Stomach (tissue), 9 donors: ENCODE measurements around the gene PLCH1. TPM values are rescaled to one million over a fixed set of nuclear protein-coding genes. Genes with fewer than 3 reads are reported as not detected.

Source experiments
- DNase-seq, 2 donors: peaks; one replicate each; pipeline versions ENCODE4 v3.0.0 to v3.0.0-alpha.2; 2013 to 2019
- H3K27ac ChIP-seq, 5 donors: fragments of 200-600 bp in 4 of 5; sonication (generic) in 4 of 5; one replicate each; pipeline ENCODE4 v1.5.1; 2013 to 2019; ENCODE audit warnings: mild to moderate bottlenecking in 1 of 5, moderate library complexity in 1 of 5
- H3K27me3 ChIP-seq, 3 donors: fragments of 200-600 bp; sonication (generic); one replicate each; pipeline ENCODE4 v1.5.1; 2017 to 2019; ENCODE audit warnings: mixed run types in 1 of 3
- H3K36me3 ChIP-seq, 4 donors: fragments of 200-600 bp; sonication (generic); 1 replicate in 3 of 4; 2 replicates in 1 of 4; pipeline ENCODE4 v1.5.1; 2016 to 2019
- H3K4me1 ChIP-seq, 4 donors: fragments of 200-600 bp; sonication (generic); one replicate each; pipeline ENCODE4 v1.5.1; 2016 to 2019
- H3K4me3 ChIP-seq, 4 donors: fragments of 200-600 bp; sonication (generic) in 3 of 4; one replicate each; pipeline ENCODE4 v1.5.1; 2016 to 2019; ENCODE audit warnings: mild to moderate bottlenecking in 1 of 4
- H3K9me3 ChIP-seq, 4 donors: fragments of 200-600 bp; sonication (generic); one replicate each; pipeline ENCODE4 v1.5.1; 2016 to 2019
- EP300 ChIP-seq: sonication (generic); formaldehyde crosslinking; IDR thresholded peaks from one replicate; pipeline ENCODE4 v1.6.1; 2017; ENCODE audit warnings: antibody characterized with exemption
- POLR2A ChIP-seq, 4 donors: fragments of 450-650 bp; IDR thresholded peaks; one replicate each; pipeline ENCODE4 v1.6.1; 2016; ENCODE audit warnings: antibody characterized with exemption in 4 of 4, control low read depth in 2 of 4, mild to moderate bottlenecking in 1 of 4, moderate library complexity in 1 of 4
- POLR2AphosphoS5 ChIP-seq, 3 donors: sonication (generic); formaldehyde crosslinking; IDR thresholded peaks; one replicate each; pipeline ENCODE4 v1.6.1; 2016; ENCODE audit warnings: antibody characterized with exemption in 3 of 3
- WGBS, 5 donors: extraction: QIAGEN DNeasy Blood & Tissue Kit in 3 of 5; methylation state at CpG; one replicate each; pipeline versions ENCODE4 v1.1.5 to v1.1.7; 2013 to 2018; 5-methylcytosine and 5-hydroxymethylcytosine counted together
- intact Hi-C: fragments of 100-400 bp; cut with DNase I; formaldehyde crosslinking; loops from one replicate; pipeline ENCODE4 v1.15.1; 2023; ENCODE audit warnings: low total_unique reads
- polyA plus RNA-seq, 3 donors: library from polyadenylated mRNA; stranded (reverse); fragments of 200-250 nt; gene quantifications; one replicate each; pipeline ENCODE4 v1.2.3, GENCODE V29; 2013
- total RNA-seq, 5 donors: library from RNA; depleted of rRNA; stranded (reverse); fragments of >200 nt; gene quantifications; one replicate each; pipeline versions ENCODE4 v1.1.0 to v1.2.3, GENCODE V29; 2014 to 2016
- TF ChIP-seq, protein P1 (sequence below), 7 experiments: fragments of 450-650 bp in 4 of 7; fragments of 200-600 bp in 3 of 7; sonication (generic) in 3 of 7; IDR thresholded peaks; one replicate each; pipeline ENCODE4 v1.5.1; 2016 to 2019; ENCODE audit warnings: antibody characterized with exemption in 7 of 7, control low read depth in 2 of 7, mild to moderate bottlenecking in 1 of 7
- donor health status: healthy with polysubstance abuse.
- donor health status: Bipolar disorder and iron deficiency.
- donor health status: healthy.

The PLCH1 gene
- total and polyA plus RNA-seq, 8 donors = 0.75 to 18.8 (median 3.3) TPM

DNA sequence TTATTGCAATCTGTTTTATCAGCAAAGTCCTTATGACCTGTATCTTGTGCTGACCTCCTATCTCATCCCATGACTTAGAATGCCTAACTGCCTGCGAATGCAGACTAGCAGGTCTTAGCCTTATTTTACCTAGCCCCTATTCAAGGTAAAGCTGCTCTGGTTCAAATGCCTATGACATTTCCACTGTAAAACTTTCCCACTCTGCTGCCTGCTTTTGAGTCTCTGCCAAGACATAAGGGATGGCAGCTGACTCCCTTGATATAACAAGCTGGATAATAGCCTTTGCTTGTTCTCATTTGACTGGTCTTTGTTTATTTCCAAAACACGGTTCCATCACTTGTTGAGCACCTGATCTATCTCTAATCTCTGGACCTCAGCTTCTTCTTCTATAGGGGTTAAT lies 319.5 kb downstream of the PLCH1 start:
- Histone ChIP-seq H3K4me1 (no peaks in the 10 kb centered on the region), H3K9me3 (peaks cover 0 to 41% (median 28%) of the 10 kb centered on the region in 4 donors), H3K36me3 (no peaks in the 10 kb centered on the region), H3K27ac (no peak overlapping the region), H3K27me3 (no peaks in the 10 kb centered on the region), H3K4me3 (no peak overlapping the region)
- TF ChIP-seq, protein P1, sequence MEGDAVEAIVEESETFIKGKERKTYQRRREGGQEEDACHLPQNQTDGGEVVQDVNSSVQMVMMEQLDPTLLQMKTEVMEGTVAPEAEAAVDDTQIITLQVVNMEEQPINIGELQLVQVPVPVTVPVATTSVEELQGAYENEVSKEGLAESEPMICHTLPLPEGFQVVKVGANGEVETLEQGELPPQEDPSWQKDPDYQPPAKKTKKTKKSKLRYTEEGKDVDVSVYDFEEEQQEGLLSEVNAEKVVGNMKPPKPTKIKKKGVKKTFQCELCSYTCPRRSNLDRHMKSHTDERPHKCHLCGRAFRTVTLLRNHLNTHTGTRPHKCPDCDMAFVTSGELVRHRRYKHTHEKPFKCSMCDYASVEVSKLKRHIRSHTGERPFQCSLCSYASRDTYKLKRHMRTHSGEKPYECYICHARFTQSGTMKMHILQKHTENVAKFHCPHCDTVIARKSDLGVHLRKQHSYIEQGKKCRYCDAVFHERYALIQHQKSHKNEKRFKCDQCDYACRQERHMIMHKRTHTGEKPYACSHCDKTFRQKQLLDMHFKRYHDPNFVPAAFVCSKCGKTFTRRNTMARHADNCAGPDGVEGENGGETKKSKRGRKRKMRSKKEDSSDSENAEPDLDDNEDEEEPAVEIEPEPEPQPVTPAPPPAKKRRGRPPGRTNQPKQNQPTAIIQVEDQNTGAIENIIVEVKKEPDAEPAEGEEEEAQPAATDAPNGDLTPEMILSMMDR (IDR thresholded peaks at IDR 0.05) = no peak
- no peak for TF ChIP-seq POLR2AphosphoS5 (IDR thresholded peaks at IDR 0.05)
- TF ChIP-seq POLR2A (IDR thresholded peaks at IDR 0.05) = no peak
- no peak for TF ChIP-seq EP300
- intact Hi-C loops = no loop called here
- 76 to 85% (median 83%) methylated on average over 2 of the region's 2 CpGs for WGBS, 5 donors
- DNase-seq = no peak

DNA sequence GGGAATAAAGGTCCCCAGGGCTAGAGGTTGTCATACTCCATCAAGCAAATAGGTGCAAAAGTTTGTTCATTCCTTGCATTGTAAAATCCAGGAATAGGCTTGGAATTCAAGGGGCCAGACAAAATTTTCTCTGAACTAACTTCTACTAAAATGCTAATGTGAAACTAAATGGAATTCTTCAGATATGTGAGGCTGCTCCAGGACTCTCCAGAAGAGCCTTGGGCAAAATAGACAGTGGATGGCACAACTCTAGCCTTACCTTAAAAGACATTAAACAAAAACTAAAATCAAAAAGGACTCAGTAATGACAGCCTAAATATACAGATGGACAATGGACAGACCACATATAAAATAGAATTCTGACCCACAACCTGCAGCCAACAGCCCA lies 320.6 kb downstream of the PLCH1 start:
- Histone ChIP-seq H3K27me3 (no peaks in the 10 kb centered on the region), H3K4me1 (no peaks in the 10 kb centered on the region), H3K4me3 (no peak overlapping the region), H3K9me3 (peaks cover 0 to 30% (median 24%) of the 10 kb centered on the region in 4 donors), H3K27ac (no peak overlapping the region), H3K36me3 (no peaks in the 10 kb centered on the region)
- no peak for DNase-seq
- intact Hi-C loops = no loop called here
- TF ChIP-seq EP300 = no peak
- TF ChIP-seq, protein P1 (IDR thresholded peaks at IDR 0.05) = no peak
- TF ChIP-seq POLR2AphosphoS5 (IDR thresholded peaks at IDR 0.05) = no peak
- TF ChIP-seq POLR2A (IDR thresholded peaks at IDR 0.05) = no peak

DNA sequence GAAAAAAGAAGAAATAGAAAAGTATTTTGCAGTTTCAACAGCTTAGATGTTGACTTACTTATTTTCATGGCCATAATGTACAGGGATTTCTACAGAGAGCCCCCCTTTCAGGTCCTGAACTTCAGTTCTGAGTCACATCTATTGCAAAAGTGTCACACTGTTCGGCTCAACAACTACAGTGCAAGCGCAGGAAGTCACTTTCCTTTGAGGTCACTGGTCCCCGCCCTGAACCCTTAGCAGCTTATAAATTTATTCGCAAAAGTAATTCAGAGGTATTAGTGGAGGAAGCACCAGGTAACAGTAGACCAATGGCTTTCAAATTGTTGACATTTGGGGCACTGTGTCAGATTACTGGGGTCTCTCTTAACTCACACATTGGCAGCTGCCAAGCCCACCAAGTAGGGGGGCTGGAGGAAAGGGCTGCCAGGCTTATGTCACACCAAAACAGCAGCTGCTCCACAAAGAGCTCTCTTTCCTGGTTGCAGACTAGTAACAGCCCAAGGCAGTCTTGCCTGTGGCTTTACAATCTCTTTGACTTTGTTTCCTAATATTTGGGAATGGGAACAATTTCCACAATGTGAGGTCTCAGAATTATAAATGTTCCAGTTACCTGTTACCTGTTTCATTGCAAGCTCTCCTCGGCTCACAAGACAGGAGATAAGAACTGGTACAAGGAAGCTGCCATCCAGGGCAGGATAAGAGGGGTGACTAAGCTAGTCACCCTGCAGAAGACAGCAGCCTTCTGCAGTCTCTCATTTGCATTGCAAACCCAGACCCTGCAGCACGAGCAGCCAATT lies 321.1 kb downstream of the PLCH1 start:
- intact Hi-C loops = no loop called here
- H3K27me3 ChIP-seq = no peaks in the 10 kb centered on the region
- no peak for TF ChIP-seq POLR2AphosphoS5 (IDR thresholded peaks at IDR 0.05)
- no peak for TF ChIP-seq POLR2A (IDR thresholded peaks at IDR 0.05)
- no peak for TF ChIP-seq EP300
- TF ChIP-seq, protein P1 (IDR thresholded peaks at IDR 0.05) = no peak
- H3K9me3 ChIP-seq = peaks cover 0 to 25% (median 18%) of the 10 kb centered on the region in 4 donors
- H3K4me1 ChIP-seq = no peaks in the 10 kb centered on the region
- DNase-seq = peak in 1 of 2 donors; percentile 5
- 54 to 67% (median 64%) methylated on average over 6 of the region's 6 CpGs for WGBS, 5 donors
- H3K27ac ChIP-seq = no peak overlapping the region
- H3K36me3 ChIP-seq = no peaks in the 10 kb centered on the region
- H3K4me3 ChIP-seq = no peak overlapping the region

- no peaks in the 10 kb centered on the region for H3K4me1 ChIP-seq
- no peak for DNase-seq
- H3K4me3 ChIP-seq = no peak overlapping the region
- no peak overlapping the region for H3K27ac ChIP-seq
- no peaks in the 10 kb centered on the region for H3K27me3 ChIP-seq
- WGBS, 5 donors = 80 to 95% (median 94%) methylated on average over 1 of the region's 1 CpG
- intact Hi-C loops = no loop called here
- H3K9me3 ChIP-seq = no peaks in the 10 kb centered on the region
- TF ChIP-seq POLR2A (IDR thresholded peaks at IDR 0.05) (no peak), EP300 (no peak), POLR2AphosphoS5 (IDR thresholded peaks at IDR 0.05) (no peak)
- TF ChIP-seq, protein P1 (IDR thresholded peaks at IDR 0.05) = no peak
- H3K36me3 ChIP-seq = no peaks in the 10 kb centered on the region
Observed at GRCh38 chr3:155420881-155421486, 323.9 kb downstream of the PLCH1 start.
